HEK293T (cell line): ENCODE measurements around the gene RPL13A.

Experiments used
- CTCF ChIA-PET: fragments of 350-600 bp; formaldehyde crosslinking; extraction: SDS; loops from one replicate; lab custom pipeline; 2021; ENCODE audit warnings: antibody characterized with exemption, inconsistent platforms; lab: Yijun Ruan, JAX
- POLR2A ChIA-PET: fragments of 350-600 bp; formaldehyde crosslinking; extraction: SDS; loops from one replicate; lab custom pipeline; 2020; ENCODE audit warnings: antibody characterized with exemption, inconsistent platforms; lab: Yijun Ruan, JAX
- DNase-seq: peaks from one replicate; pipeline ENCODE4 v3.0.0; 2012; ENCODE audit warnings: mixed read lengths; ENCODE audit errors: extremely low spot score
- ARNT ChIP-seq: fragments of 450-650 bp; IDR thresholded peaks from 2 replicates; pipeline ENCODE4 v1.6.1; 2017; ENCODE audit warnings: mild to moderate bottlenecking
- BHLHE40 ChIP-seq: fragments of 450-650 bp; IDR thresholded peaks from 2 replicates; pipeline ENCODE4 v1.6.1; 2016; ENCODE audit warnings: mild to moderate bottlenecking, moderate library complexity, borderline replicate concordance
- CTBP1 ChIP-seq: fragments of 450-650 bp; IDR thresholded peaks from 2 replicates; pipeline ENCODE4 v1.6.1; 2016; ENCODE audit warnings: borderline replicate concordance
- ELF4 ChIP-seq: fragments of 450-650 bp; IDR thresholded peaks from 2 replicates; pipeline ENCODE4 v1.6.1; 2017; ENCODE audit warnings: antibody characterized with exemption
- FOXA1 ChIP-seq: fragments of 450-650 bp; IDR thresholded peaks from 2 replicates; pipeline ENCODE4 v1.6.1; 2016; ENCODE audit warnings: mild to moderate bottlenecking
- FOXK2 ChIP-seq: fragments of 450-650 bp; IDR thresholded peaks from 2 replicates; pipeline ENCODE4 v1.6.1; 2016; ENCODE audit warnings: mild to moderate bottlenecking
- FOXM1 ChIP-seq: fragments of 450-650 bp; IDR thresholded peaks from 2 replicates; pipeline ENCODE4 v1.6.1; 2017; ENCODE audit warnings: mild to moderate bottlenecking, borderline replicate concordance
- HDGF ChIP-seq: fragments of 450-650 bp; IDR thresholded peaks from 2 replicates; pipeline ENCODE4 v1.6.1; 2017; ENCODE audit warnings: antibody characterized with exemption, borderline replicate concordance
- L3MBTL2 ChIP-seq: fragments of 450-650 bp; conservative IDR thresholded peaks from 2 replicates; pipeline ENCODE4 v1.6.1; 2016; ENCODE audit warnings: mild to moderate bottlenecking
- LEF1 ChIP-seq: fragments of 450-650 bp; IDR thresholded peaks from 2 replicates; pipeline ENCODE4 v1.6.1; 2017; ENCODE audit warnings: mild to moderate bottlenecking, borderline replicate concordance
- NFRKB ChIP-seq: fragments of 450-650 bp; IDR thresholded peaks from 2 replicates; pipeline ENCODE4 v1.6.1; 2016; ENCODE audit warnings: mild to moderate bottlenecking, moderate library complexity
- PKNOX1 ChIP-seq: fragments of 450-650 bp; IDR thresholded peaks from 2 replicates; pipeline ENCODE4 v1.6.1; 2016
- SP1 ChIP-seq: fragments of 450-650 bp; IDR thresholded peaks from 2 replicates; pipeline ENCODE4 v1.6.1; 2017
- SUZ12 ChIP-seq: fragments of 450-650 bp; IDR thresholded peaks from 2 replicates; pipeline ENCODE4 v1.6.1; 2016; ENCODE audit warnings: mild to moderate bottlenecking
- TARDBP ChIP-seq: fragments of 450-650 bp; IDR thresholded peaks from 2 replicates; pipeline ENCODE4 v1.6.1; 2016
- ZNF384 ChIP-seq: fragments of 450-650 bp; IDR thresholded peaks from 2 replicates; pipeline ENCODE4 v1.6.1; 2016

Gene RPL13A

GRCh38 chr19:49490287-49491029 lies 3.0 kb downstream of the RPL13A start:
- CTCF ChIA-PET: interaction anchor here (0.7 kb wide), 1 partner anchor 21 kb away, joined by 3 read pairs; no protein-coding TSS in a partner anchor
- no peak for DNase-seq
- TF ChIP-seq TARDBP: no peak
- no peak for TF ChIP-seq HDGF
- TF ChIP-seq LEF1: no peak
- no peak for TF ChIP-seq L3MBTL2
- TF ChIP-seq ZNF384: no peak
- no peak for TF ChIP-seq SUZ12
- POLR2A ChIA-PET: no interaction called here

DNA sequence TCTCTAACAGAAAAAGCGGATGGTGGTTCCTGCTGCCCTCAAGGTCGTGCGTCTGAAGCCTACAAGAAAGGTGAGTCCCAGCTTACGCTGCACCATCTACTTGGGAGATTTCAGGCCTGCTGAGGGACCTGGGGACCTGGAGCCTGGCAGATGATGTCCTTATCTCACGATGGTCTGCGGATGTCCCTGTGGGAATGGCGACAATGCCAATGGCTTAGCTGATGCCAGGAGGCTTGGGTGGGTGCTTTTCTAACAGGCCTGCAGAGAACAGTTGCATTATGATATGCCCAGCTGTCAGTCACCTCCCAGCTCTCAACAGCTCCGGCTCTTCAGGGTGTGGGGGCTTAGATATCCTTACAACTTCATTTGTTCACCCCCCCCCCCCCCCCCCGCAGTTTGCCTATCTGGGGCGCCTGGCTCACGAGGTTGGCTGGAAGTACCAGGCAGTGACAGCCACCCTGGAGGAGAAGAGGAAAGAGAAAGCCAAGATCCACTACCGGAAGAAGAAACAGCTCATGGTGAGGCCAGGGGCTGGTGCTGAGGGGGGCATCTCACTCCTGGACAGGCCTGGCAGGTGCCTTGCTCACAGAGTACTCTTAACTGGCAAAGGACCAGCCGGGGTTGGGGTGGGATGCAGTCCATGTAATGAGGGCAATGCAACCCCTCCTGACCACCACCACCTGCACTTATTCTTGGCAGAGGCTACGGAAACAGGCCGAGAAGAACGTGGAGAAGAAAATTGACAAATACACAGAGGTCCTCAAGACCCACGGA lies 3.8 kb downstream of the RPL13A start:
- ChIA-PET POLR2A (interaction anchor here (1.3 to 5.9 kb wide), 2 partner anchors 10 to 39 kb away, joined by 7 to 41 read pairs; partner anchors contain the start of genes ALDH16A1 and PIH1D1), CTCF (interaction anchor here (0.7 to 1.2 kb wide), 2 partner anchors 13 to 20 kb away, joined by 3 read pairs; no protein-coding TSS in a partner anchor)
- DNase-seq: no peak
- no peak for TF ChIP-seq PKNOX1
- no peak for TF ChIP-seq CTBP1
- no peak for TF ChIP-seq TARDBP
- no peak for TF ChIP-seq FOXA1
- TF ChIP-seq LEF1: no peak
- TF ChIP-seq SUZ12: no peak
- no peak for TF ChIP-seq NFRKB
- no peak for TF ChIP-seq SP1

DNA sequence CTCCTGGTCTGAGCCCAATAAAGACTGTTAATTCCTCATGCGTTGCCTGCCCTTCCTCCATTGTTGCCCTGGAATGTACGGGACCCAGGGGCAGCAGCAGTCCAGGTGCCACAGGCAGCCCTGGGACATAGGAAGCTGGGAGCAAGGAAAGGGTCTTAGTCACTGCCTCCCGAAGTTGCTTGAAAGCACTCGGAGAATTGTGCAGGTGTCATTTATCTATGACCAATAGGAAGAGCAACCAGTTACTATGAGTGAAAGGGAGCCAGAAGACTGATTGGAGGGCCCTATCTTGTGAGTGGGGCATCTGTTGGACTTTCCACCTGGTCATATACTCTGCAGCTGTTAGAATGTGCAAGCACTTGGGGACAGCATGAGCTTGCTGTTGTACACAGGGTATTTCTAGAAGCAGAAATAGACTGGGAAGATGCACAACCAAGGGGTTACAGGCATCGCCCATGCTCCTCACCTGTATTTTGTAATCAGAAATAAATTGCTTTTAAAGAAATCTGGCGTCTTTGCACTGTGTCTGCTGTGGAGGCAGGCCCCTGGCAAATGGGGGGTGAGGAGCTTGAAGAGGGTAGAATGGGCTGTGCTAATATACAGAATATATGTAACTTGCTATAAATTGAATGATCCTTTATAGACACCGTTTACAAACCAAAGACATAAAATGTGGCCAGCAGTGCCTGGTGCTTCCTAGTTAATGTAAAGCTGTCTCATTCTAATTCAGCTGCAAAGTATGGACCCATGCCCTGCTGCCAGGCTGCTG lies 4.6 kb downstream of the RPL13A start:
- peak; percentile 5; the same call in 1 of the 2 replicates for TF ChIP-seq ELF4
- no peak for TF ChIP-seq BHLHE40
- POLR2A ChIA-PET: interaction anchor here (0.5 to 5.9 kb wide), 10 partner anchors 10 to 92 kb away, joined by 3 to 41 read pairs (median 3); partner anchors contain the start of genes ALDH16A1, NOSIP, PIH1D1 and RCN3
- DNase-seq: no peak
- CTCF ChIA-PET: interaction anchor here (1.0 to 1.3 kb wide), 3 partner anchors 13 to 18 kb away, joined by 3 read pairs; no protein-coding TSS in a partner anchor

DNA sequence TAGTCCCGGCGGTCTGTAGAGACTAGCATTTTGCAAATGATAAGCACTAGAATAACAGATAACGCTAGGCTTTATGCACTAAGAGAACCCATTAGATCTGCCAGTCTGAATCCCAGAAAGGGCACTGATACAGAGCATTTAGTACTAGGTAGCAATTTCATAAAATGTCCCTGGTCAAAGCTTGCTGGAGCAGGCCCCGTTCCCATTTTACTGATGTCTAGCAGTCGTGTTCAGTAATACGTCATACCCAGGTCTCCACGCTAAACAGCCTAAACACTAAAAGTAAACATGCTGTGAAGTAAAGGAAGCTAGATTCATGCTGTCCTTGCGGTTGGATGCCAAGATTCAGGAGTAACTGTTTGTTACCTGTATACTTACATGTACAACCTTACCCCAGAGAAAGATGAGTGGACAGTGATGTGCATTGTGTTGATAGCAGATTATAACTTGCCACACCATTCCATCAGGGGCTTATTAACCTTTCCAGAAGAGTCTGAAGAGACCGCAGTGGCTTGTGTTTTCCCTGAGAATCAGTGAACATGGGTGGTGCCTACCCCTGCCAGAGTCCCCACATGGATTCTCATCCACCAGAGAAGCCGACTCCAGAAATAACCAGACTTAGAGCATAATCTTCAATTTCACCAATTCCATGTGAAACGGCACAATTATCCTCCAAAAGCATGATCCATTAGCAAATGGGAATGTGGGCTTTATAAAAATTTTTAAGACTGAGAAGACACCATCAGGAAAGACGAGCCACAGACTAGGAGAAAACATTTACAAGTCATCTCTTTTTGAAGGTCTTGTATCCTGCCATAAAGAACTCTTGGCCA lies 5.4 kb downstream of the RPL13A start:
- TF ChIP-seq SUZ12 (no peak), PKNOX1 (no peak), FOXM1 (no peak), ELF4 (peak; percentile 29; the same call in 1 of the 2 replicates), ZNF384 (no peak), SP1 (no peak), FOXA1 (no peak), NFRKB (no peak; the same call in 1 of the 2 replicates), ARNT (no peak), HDGF (no peak), FOXK2 (peak; percentile 89), CTBP1 (no peak), BHLHE40 (peak; percentile 9; the same call in 1 of the 2 replicates), L3MBTL2 (peak; percentile 34; the same call in 1 of the 2 replicates), TARDBP (no peak), LEF1 (no peak)
- ChIA-PET CTCF (interaction anchor here (0.8 to 1.3 kb wide), 3 partner anchors 17 to 54 kb away, joined by 3 read pairs; no protein-coding TSS in a partner anchor), POLR2A (interaction anchor here (0.5 to 5.9 kb wide), 10 partner anchors 11 to 91 kb away, joined by 3 to 41 read pairs (median 3); partner anchors contain the start of genes ALDH16A1, NOSIP, PIH1D1 and RCN3)
- DNase-seq: no peak

DNA sequence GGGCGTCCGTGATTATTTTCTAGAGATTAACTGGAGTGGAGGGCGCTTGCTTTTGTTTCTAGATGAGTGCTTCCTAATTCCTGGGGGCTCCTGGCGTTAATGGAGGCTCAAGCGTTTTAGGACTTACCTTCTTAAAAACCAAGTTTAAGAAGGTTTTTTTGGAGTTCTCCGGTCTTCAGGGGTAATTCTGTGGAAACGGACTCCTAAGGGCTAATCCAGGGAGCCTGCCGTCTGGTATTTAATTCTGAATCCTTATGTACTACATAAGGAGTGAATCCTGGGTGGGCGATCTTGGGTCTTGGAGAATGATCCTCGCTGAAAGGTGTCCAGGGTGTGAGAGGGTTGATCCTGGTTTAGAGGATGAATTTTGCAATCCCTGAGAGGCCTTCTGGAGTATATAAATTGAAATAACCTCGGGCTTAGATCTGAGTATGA lies 9.2 kb downstream of the RPL13A start:
- TF ChIP-seq TARDBP (no peak), HDGF (no peak)
- POLR2A ChIA-PET: interaction anchor here (1.0 to 5.9 kb wide), 7 partner anchors 9 to 373 kb away, joined by 3 to 41 read pairs (median 10); partner anchors contain the start of genes ALDH16A1, PIH1D1, PRMT1 and RPL13A
- no peak for DNase-seq
- CTCF ChIA-PET: interaction anchor here (1.5 kb wide), 1 partner anchor 50 kb away, joined by 3 read pairs; no protein-coding TSS in a partner anchor
